ENCODE data around the gene NR4A2.
"Not testable (repeated sequence)": the region's sequence is repeated elsewhere in the genome, so short reads cannot be mapped to it uniquely, and the experiment has no call there.

Gene NR4A2

GRCh38 chr2:156309917-156310316 is 22.6 kb downstream of the NR4A2 start:
- DNase-seq (ENCODE audit: low read depth): no peak
- H3K4me3 ChIP-seq (ENCODE audit: low read depth, low read length): no peak overlapping the region
- TF ChIP-seq CTCF (conservative IDR thresholded peaks at IDR 0.05; ENCODE audit: low read depth, low read length): no peak

- H3K4me3 ChIP-seq (ENCODE audit: low read depth, low read length): no peak overlapping the region
- no peak for TF ChIP-seq CTCF (conservative IDR thresholded peaks at IDR 0.05; ENCODE audit: low read depth, low read length)
- no peak for DNase-seq (ENCODE audit: low read depth)
Observed at GRCh38 chr2:156309167-156309566, 23.4 kb downstream of the NR4A2 start.

GRCh38 chr2:156306821-156307220 is 25.7 kb downstream of the NR4A2 start:
- H3K4me3 ChIP-seq (ENCODE audit: low read depth, low read length): no peak overlapping the region
- no peak for TF ChIP-seq CTCF (conservative IDR thresholded peaks at IDR 0.05; ENCODE audit: low read depth, low read length)
- no peak for DNase-seq (ENCODE audit: low read depth)

- no peak for TF ChIP-seq CTCF (conservative IDR thresholded peaks at IDR 0.05; ENCODE audit: low read depth, low read length)
- DNase-seq (ENCODE audit: low read depth): no peak
- H3K4me3 ChIP-seq (ENCODE audit: low read depth, low read length): no peak overlapping the region
Observed at GRCh38 chr2:156305121-156305520, 27.4 kb downstream of the NR4A2 start.

GRCh38 chr2:156300337-156300736 is 32.2 kb downstream of the NR4A2 start:
- no peak for TF ChIP-seq CTCF (conservative IDR thresholded peaks at IDR 0.05; ENCODE audit: low read depth, low read length)
- no peak overlapping the region for H3K4me3 ChIP-seq (ENCODE audit: low read depth, low read length)
- DNase-seq (ENCODE audit: low read depth): no peak

- no peak overlapping the region for H3K4me3 ChIP-seq (ENCODE audit: low read depth, low read length)
- DNase-seq (ENCODE audit: low read depth): no peak
Observed at GRCh38 chr2:156294945-156295580, 37.5 kb downstream of the NR4A2 start.

GRCh38 chr2:156293382-156293781 is 39.1 kb downstream of the NR4A2 start:
- H3K4me3 ChIP-seq (ENCODE audit: low read depth, low read length); DNase-seq (ENCODE audit: low read depth): not testable (repeated sequence)

More at GRCh38 chr2:156294945-156295580, 37.5 kb downstream of the NR4A2 start:
- TF ChIP-seq CTCF (conservative IDR thresholded peaks at IDR 0.05; ENCODE audit: low read depth, low read length): no peak
